Common myeloid progenitor, CD34-positive (primary cell): ENCODE results near the gene DLX2.

Source experiments
- CTCF ChIA-PET: fragments of 350-600 bp; sonication (Branson Sonifier 250); formaldehyde crosslinking; loops from one replicate; lab custom pipeline; 2021; ENCODE audit warnings: antibody characterized with exemption; lab: Charles Lee
- POLR2A ChIA-PET: fragments of 350-600 bp; sonication (Branson Sonifier 250); formaldehyde crosslinking; loops from one replicate; lab custom pipeline; 2021; ENCODE audit warnings: antibody characterized with exemption; lab: Charles Lee
- DNase-seq, 3 donors: peaks; one replicate each; pipeline versions ENCODE4 v3.0.0 to v3.0.0-alpha.2; 2013
- H3K27ac ChIP-seq, 2 experiments: 1 replicate in 1 of 2; 2 replicates in 1 of 2; pipeline ENCODE4 v1.7.0; 2013; ENCODE audit warnings: inconsistent platforms in 2 of 2, low read length in 2 of 2, mild to moderate bottlenecking in 2 of 2, low read depth in 1 of 2, moderate library complexity in 1 of 2; ENCODE audit not compliant: severe bottlenecking in 2 of 2, insufficient read depth in 1 of 2, poor library complexity in 1 of 2
- H3K27me3 ChIP-seq, 5 experiments: replicated peaks in 2 of 5; 1 replicate in 3 of 5; 2 replicates in 2 of 5; pipeline versions ENCODE4 v1.6.1 to v1.7.0; 2013; ENCODE audit warnings: low read length in 4 of 5, mild to moderate bottlenecking in 2 of 5, moderate library complexity in 2 of 5, inconsistent platforms in 1 of 5; ENCODE audit not compliant: insufficient read depth in 5 of 5, control insufficient read depth in 4 of 5
- H3K36me3 ChIP-seq, 4 experiments: 1 replicate in 2 of 4; 2 replicates in 2 of 4; pipeline versions ENCODE4 v1.6.1 to v1.7.0; 2013; ENCODE audit warnings: low read length in 3 of 4, control low read depth in 1 of 4, mild to moderate bottlenecking in 1 of 4; ENCODE audit not compliant: control insufficient read depth in 4 of 4, insufficient read depth in 4 of 4
- H3K4me1 ChIP-seq, 4 experiments: 1 replicate in 3 of 4; 2 replicates in 1 of 4; pipeline versions ENCODE4 v1.6.1 to v1.7.1; 2013; ENCODE audit warnings: low read length in 3 of 4, mild to moderate bottlenecking in 3 of 4, control low read depth in 1 of 4, inconsistent platforms in 1 of 4, moderate library complexity in 1 of 4; ENCODE audit not compliant: control insufficient read depth in 4 of 4, insufficient read depth in 4 of 4; ENCODE audit errors: control extremely low read depth in 1 of 4
- H3K4me3 ChIP-seq, 7 experiments: 1 replicate in 4 of 7; 2 replicates in 3 of 7; pipeline versions ENCODE4 v1.5.1 to v1.7.0; 2013; ENCODE audit warnings: mild to moderate bottlenecking in 7 of 7, low read length in 6 of 7, moderate library complexity in 6 of 7, inconsistent platforms in 2 of 7, low read depth in 2 of 7, control low read depth in 1 of 7; ENCODE audit not compliant: insufficient read depth in 4 of 7, control insufficient read depth in 1 of 7; ENCODE audit errors: extremely low read depth in 1 of 7
- H3K9me3 ChIP-seq, 5 experiments: 1 replicate in 4 of 5; 2 replicates in 1 of 5; pipeline versions ENCODE4 v1.6.1 to v1.7.1; 2013; ENCODE audit warnings: low read length in 4 of 5, mild to moderate bottlenecking in 2 of 5, inconsistent platforms in 1 of 5, low read depth in 1 of 5, moderate library complexity in 1 of 5; ENCODE audit not compliant: control insufficient read depth in 4 of 5, insufficient read depth in 2 of 5; ENCODE audit errors: control extremely low read depth in 1 of 5
- WGBS: methylation state at CpG from one replicate; pipeline ENCODE4 v1.1.5; 2013; ENCODE audit not compliant: insufficient coverage; 5-methylcytosine and 5-hydroxymethylcytosine counted together

The DLX2 gene

DNA sequence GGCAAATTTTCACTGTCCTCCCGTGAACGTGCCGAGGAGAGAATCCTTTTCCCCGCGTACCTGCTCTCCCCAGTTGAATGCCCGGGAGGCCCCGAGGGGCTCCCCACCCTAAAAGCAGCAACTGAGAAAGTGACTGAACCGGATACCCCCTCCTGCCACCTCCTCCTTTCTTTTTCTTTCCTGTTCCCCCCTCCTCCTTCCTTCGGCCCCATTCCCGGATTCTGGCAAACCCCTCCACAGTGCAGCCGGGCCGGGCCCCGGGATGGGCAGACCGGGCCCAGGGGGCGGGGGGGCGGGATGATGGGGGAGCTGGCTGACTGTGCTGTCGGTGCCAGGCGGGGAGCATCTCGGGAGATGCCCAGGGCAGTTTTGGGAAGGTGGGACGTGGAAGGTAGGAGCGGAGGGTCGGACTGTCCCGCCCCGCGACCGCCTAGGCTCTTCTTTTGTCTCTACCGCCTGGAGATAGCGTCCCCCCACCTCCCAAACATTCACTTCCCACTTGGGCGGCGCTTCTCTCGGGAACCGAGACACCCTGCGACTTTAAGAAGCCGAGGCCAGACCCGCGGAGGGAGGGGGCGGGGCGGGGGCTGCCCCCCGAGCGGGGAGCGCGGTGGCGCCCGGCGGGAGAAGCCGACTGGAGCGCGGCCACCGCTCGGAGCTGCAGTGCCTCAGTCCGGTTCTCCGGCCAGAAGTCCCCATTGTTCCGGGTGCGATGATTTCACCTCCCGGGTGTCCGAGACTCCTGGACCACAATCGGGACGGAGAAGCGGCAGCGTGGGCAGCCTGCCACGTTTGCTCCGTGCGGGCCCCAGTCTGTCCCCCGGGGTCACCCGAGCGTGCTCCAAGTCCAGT is 8.2 kb downstream of the DLX2 start:
- Histone ChIP-seq H3K27me3 (peaks cover 34 to 100% (median 76%) of the 10 kb centered on the region in 5 experiments), H3K9me3 (no peaks in the 10 kb centered on the region), H3K36me3 (no peaks in the 10 kb centered on the region), H3K27ac (no peak overlapping the region), H3K4me1 (peaks cover 0 to 38% (median 37%) of the 10 kb centered on the region in 4 experiments), H3K4me3 (peak overlapping the region in 4 of 7 experiments; percentile 46 to 63 (median 49))
- DNase-seq: no peak
- ChIA-PET CTCF (interaction anchor here (1.2 to 9.9 kb wide), 4 partner anchors 9 to 13 kb away, joined by 4 to 128 read pairs (median 9); partner anchors contain the start of gene DLX2), POLR2A (no interaction called here)
- WGBS: 1% methylated on average over 53 of the region's 66 CpGs

GRCh38 chr2:172093416-172094293 is 9.0 kb downstream of the DLX2 start:
- peaks cover 43 to 100% (median 77%) of the 10 kb centered on the region in 5 experiments for H3K27me3 ChIP-seq
- no peak overlapping the region for H3K27ac ChIP-seq
- ChIA-PET POLR2A (interaction anchor here (1.1 kb wide), 1 partner anchor 9 kb away, joined by 3 read pairs; the partner anchor contains the start of gene DLX2), CTCF (interaction anchor here (0.6 to 9.9 kb wide), 3 partner anchors 10 to 12 kb away, joined by 3 to 128 read pairs (median 32); partner anchors contain the start of gene DLX2)
- H3K4me1 ChIP-seq: peaks cover 0 to 32% (median 30%) of the 10 kb centered on the region in 4 experiments
- WGBS: 15% methylated on average over 11 of the region's 18 CpGs
- no peaks in the 10 kb centered on the region for H3K9me3 ChIP-seq
- H3K36me3 ChIP-seq: no peaks in the 10 kb centered on the region
- peak in 1 of 3 donors; percentile 43 for DNase-seq
- H3K4me3 ChIP-seq: no peak overlapping the region

DNA sequence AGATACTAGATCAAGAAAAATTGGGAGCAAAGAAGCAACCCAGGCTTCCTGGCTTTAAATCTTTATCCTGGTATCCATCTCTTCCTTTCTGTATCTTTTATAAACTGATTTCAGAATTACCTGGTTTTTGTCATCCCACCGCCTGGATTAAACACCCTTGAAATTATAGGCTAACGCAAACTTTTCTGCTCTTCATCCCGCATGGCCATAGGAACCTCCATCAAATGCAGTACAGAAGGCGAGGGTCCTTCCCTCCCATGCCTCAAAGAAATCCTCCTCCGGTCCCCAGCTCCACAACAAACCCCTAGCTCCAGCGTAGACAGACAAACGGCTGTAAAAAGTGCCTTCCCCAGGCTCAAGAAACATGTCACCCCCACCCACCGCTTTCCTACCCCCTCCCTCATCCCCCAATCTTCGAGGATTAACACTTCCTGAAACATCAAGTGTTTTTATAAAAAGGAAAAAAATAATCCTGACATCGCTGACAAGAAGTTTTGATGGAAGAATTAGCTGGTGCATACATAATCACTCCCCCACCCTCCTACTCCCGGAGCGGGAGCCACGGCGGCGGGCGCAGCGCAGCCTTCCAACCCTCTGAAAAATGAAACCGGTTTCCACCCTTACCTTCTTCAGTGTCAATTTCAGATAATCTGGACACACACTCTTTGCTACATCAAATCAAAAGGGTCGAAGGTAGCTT is 9.8 kb downstream of the DLX2 start:
- POLR2A ChIA-PET: interaction anchor here (1.1 kb wide), 1 partner anchor 10 kb away, joined by 3 read pairs; the partner anchor contains the start of gene DLX2
- no peaks in the 10 kb centered on the region for H3K9me3 ChIP-seq
- CTCF ChIA-PET: interaction anchor here (0.6 to 9.9 kb wide), 4 partner anchors 9 to 21 kb away, joined by 3 to 128 read pairs (median 18); partner anchors contain the start of gene DLX2
- H3K27ac ChIP-seq: no peak overlapping the region
- H3K27me3 ChIP-seq: peaks cover 41 to 100% (median 77%) of the 10 kb centered on the region in 5 experiments
- 9% methylated on average over 12 of the region's 19 CpGs for WGBS
- H3K4me3 ChIP-seq: no peak overlapping the region
- H3K4me1 ChIP-seq: peaks cover 0 to 30% (median 29%) of the 10 kb centered on the region in 4 experiments
- H3K36me3 ChIP-seq: no peaks in the 10 kb centered on the region
- peak in 1 of 3 donors; percentile 32 for DNase-seq

DNA sequence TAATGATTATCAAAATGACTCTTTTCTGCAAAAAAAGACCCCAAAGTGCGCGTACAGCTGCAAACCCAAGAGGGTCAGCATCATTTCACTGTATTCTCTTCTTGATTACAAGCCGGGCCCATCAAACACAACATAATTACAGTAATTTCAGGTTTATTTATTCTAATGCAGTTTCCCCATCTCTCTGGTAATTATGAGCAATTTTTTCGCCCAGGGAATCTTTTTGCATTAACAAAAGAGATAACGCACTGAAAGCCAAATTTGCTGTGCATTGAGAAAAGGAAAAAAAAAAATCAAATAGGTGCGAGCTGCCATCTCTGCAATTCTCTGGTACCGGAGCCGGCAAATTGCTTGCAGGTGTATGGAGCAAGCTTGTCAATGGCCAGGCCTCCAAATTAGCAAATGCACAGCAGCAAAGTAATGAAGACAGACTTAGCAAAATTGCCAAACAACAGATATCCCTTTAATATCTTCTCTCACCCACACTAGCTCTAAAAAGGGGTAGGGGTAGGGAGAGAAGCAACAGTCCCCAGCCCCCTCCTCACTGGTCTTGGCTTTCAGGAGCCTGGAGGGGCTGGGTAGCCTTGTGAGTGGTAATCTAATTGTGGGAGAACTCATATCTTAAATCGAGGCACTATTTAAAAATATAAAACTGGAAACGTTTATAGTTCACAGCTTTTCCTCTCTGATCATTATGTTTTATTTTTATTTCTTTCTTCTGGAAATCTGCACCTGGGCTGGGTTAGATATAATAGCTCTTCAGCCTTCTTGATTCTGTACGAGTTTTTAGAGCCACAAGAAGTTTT is 10.7 kb downstream of the DLX2 start:
- POLR2A ChIA-PET: interaction anchor here (0.6 kb wide), 2 partner anchors 9 to 19 kb away, joined by 3 read pairs; no protein-coding TSS in a partner anchor

GRCh38 chr2:172091000-172091641 is 11.6 kb downstream of the DLX2 start:
- H3K27me3 ChIP-seq: peaks cover 38 to 100% (median 80%) of the 10 kb centered on the region in 5 experiments
- POLR2A ChIA-PET: interaction anchor here (0.6 to 1.0 kb wide), 2 partner anchors 9 kb away, joined by 3 to 4 read pairs; no protein-coding TSS in a partner anchor
- WGBS: 9% methylated on average over 5 of the region's 13 CpGs
- H3K4me1 ChIP-seq: peaks cover 0 to 32% (median 26%) of the 10 kb centered on the region in 4 experiments
- H3K9me3 ChIP-seq: no peaks in the 10 kb centered on the region
- H3K4me3 ChIP-seq: no peak overlapping the region
- no peak for DNase-seq
- no peak overlapping the region for H3K27ac ChIP-seq
- no peaks in the 10 kb centered on the region for H3K36me3 ChIP-seq
- CTCF ChIA-PET: interaction anchor here (3.6 to 9.9 kb wide), 2 partner anchors 10 to 12 kb away, joined by 32 to 128 read pairs; partner anchors contain the start of gene DLX2

More for the DNA sequence above, 10.7 kb downstream of the DLX2 start:
- H3K36me3 ChIP-seq: no peaks in the 10 kb centered on the region
- WGBS: 12% methylated on average over 8 of the region's 11 CpGs
- H3K4me3 ChIP-seq: no peak overlapping the region
- H3K4me1 ChIP-seq: peaks cover 0 to 32% (median 25%) of the 10 kb centered on the region in 4 experiments
- DNase-seq: peak in 1 of 3 donors; percentile 20
- peaks cover 38 to 100% (median 77%) of the 10 kb centered on the region in 5 experiments for H3K27me3 ChIP-seq
- H3K27ac ChIP-seq: no peak overlapping the region
- H3K9me3 ChIP-seq: no peaks in the 10 kb centered on the region
- CTCF ChIA-PET: interaction anchor here (1.1 to 9.9 kb wide), 3 partner anchors 11 to 22 kb away, joined by 3 to 128 read pairs (median 32); partner anchors contain the start of gene DLX2
